Measurements from ENCODE around the gene DSCAML1.

The DSCAML1 gene

GRCh38 chr11:117412176-117412575 lies 384.8 kb downstream of the DSCAML1 start:
- Histone ChIP-seq H3K9me3 (ENCODE audit: severe bottlenecking) (no peaks in the 10 kb centered on the region), H3K4me3 (ENCODE audit: low read depth, low read length) (no peak overlapping the region), H3K27me3 (ENCODE audit: insufficient read depth, low read depth, severe bottlenecking) (no peaks in the 10 kb centered on the region), H3K36me3 (peaks cover 28% of the 10 kb centered on the region), H3K27ac (no peak overlapping the region)
- TF ChIP-seq CTCF (IDR thresholded peaks at IDR 0.05; ENCODE audit: low read depth, low read length): no peak
- no peak for DNase-seq

GRCh38 chr11:117411736-117412135 lies 385.3 kb downstream of the DSCAML1 start:
- H3K4me3 ChIP-seq (ENCODE audit: low read depth, low read length): no peak overlapping the region
- H3K27me3 ChIP-seq (ENCODE audit: insufficient read depth, low read depth, severe bottlenecking): no peaks in the 10 kb centered on the region
- H3K27ac ChIP-seq: no peak overlapping the region
- no peak for TF ChIP-seq CTCF (IDR thresholded peaks at IDR 0.05; ENCODE audit: low read depth, low read length)
- H3K36me3 ChIP-seq: peaks cover 31% of the 10 kb centered on the region
- no peak for DNase-seq
- no peaks in the 10 kb centered on the region for H3K9me3 ChIP-seq (ENCODE audit: severe bottlenecking)

DNA sequence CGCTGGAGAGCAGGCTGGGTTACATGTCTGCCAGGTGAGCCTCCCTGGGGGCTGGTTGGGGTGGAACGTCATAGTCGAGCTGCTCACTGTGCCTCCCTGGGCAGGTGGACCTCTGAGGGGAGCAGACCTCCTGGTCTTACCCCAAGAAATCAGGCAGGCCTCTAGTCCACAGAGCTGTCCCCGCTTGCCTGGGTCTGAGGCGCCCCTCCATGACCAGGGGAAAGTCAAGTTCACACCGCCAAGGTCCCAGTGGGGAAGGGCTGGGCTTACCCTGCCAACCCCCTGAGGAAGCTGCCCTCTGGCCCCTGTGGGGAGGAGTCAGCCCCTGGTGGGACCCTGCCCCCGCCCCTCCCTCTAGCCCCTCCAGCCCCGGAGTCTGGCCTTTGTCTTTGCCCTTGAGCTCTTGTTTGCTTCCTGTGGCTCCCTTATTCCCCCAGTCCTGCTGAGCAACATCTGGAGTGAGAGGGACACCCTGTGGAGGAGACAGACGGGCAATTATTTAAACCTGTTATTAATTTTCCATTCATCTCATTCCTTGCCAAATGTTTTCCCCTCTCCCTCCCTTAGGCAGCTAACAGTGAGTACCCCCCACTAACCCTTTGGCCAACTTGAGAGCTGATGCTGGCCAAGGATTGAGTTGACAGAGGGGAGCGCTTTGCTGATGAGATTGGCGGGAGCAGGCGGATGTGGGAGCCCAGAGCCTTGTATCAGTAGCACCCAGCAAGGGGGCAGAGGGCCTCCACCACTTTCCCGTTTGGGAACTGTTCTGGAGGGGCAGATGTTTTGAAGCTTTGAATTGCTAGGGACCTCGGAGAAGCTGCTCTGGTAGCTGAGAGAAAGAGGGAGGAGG lies 385.9 kb downstream of the DSCAML1 start:
- Histone ChIP-seq H3K9me3 (ENCODE audit: severe bottlenecking) (no peaks in the 10 kb centered on the region), H3K27ac (peak overlapping the region; percentile 21; the same call in 1 of the 2 replicates)
- DNase-seq: no peak

GRCh38 chr11:117410238-117410637 lies 386.8 kb downstream of the DSCAML1 start:
- peak overlapping the region; percentile 21; the same call in 1 of the 2 replicates for H3K27ac ChIP-seq
- H3K27me3 ChIP-seq (ENCODE audit: insufficient read depth, low read depth, severe bottlenecking): no peaks in the 10 kb centered on the region
- H3K4me3 ChIP-seq (ENCODE audit: low read depth, low read length): no peak overlapping the region
- DNase-seq: no peak
- H3K36me3 ChIP-seq: peaks cover 42% of the 10 kb centered on the region
- H3K9me3 ChIP-seq (ENCODE audit: severe bottlenecking): no peaks in the 10 kb centered on the region
- no peak for TF ChIP-seq CTCF (IDR thresholded peaks at IDR 0.05; ENCODE audit: low read depth, low read length)

More for the DNA sequence above, 385.9 kb downstream of the DSCAML1 start:
- no peak overlapping the region for H3K4me3 ChIP-seq (ENCODE audit: low read depth, low read length)
- H3K27me3 ChIP-seq (ENCODE audit: insufficient read depth, low read depth, severe bottlenecking): no peaks in the 10 kb centered on the region
- no peak for TF ChIP-seq CTCF (IDR thresholded peaks at IDR 0.05; ENCODE audit: low read depth, low read length)
- H3K36me3 ChIP-seq: peaks cover 34% of the 10 kb centered on the region

DNA sequence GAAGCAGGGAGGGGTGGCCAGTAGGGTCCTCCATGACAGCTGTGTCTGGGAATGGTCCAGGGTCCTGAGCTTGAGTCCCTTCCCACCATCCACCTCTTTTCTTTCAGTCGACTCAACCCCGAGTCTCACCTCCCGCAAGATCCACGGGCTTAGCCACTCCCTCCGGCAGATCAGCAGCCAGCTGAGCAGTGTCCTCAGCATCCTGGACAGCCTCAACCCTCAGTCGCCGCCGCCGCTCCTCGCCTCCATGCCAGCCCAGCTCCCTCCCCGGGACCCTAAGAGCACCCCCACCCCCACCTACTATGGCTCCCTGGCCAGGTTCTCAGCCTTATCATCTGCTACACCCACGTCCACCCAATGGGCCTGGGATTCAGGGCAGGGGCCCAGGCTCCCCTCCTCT lies 387.5 kb downstream of the DSCAML1 start:
- DNase-seq: no peak
- Histone ChIP-seq H3K27me3 (ENCODE audit: insufficient read depth, low read depth, severe bottlenecking) (no peaks in the 10 kb centered on the region), H3K36me3 (peaks cover 49% of the 10 kb centered on the region), H3K27ac (no peak overlapping the region), H3K9me3 (ENCODE audit: severe bottlenecking) (no peaks in the 10 kb centered on the region), H3K4me3 (ENCODE audit: low read depth, low read length) (no peak overlapping the region)
- no peak for TF ChIP-seq CTCF (IDR thresholded peaks at IDR 0.05; ENCODE audit: low read depth, low read length)

Measured in WERI-Rb-1 (cell line).